GM21737 (cell line): ENCODE data around the gene ADAM22.
"Not testable (repeated sequence)": the region's sequence is repeated elsewhere in the genome, so short reads cannot be mapped to it uniquely, and the experiment has no call there.

ENCODE experiments used
- ATAC-seq: cut with Tn5 transposase; IDR thresholded peaks from one replicate; pipeline ENCODE4 v1.9.1; 2021; ENCODE audit warnings: mild to moderate bottlenecking, moderate library complexity; ENCODE audit not compliant: unreplicated experiment

ADAM22 gene, protein sequence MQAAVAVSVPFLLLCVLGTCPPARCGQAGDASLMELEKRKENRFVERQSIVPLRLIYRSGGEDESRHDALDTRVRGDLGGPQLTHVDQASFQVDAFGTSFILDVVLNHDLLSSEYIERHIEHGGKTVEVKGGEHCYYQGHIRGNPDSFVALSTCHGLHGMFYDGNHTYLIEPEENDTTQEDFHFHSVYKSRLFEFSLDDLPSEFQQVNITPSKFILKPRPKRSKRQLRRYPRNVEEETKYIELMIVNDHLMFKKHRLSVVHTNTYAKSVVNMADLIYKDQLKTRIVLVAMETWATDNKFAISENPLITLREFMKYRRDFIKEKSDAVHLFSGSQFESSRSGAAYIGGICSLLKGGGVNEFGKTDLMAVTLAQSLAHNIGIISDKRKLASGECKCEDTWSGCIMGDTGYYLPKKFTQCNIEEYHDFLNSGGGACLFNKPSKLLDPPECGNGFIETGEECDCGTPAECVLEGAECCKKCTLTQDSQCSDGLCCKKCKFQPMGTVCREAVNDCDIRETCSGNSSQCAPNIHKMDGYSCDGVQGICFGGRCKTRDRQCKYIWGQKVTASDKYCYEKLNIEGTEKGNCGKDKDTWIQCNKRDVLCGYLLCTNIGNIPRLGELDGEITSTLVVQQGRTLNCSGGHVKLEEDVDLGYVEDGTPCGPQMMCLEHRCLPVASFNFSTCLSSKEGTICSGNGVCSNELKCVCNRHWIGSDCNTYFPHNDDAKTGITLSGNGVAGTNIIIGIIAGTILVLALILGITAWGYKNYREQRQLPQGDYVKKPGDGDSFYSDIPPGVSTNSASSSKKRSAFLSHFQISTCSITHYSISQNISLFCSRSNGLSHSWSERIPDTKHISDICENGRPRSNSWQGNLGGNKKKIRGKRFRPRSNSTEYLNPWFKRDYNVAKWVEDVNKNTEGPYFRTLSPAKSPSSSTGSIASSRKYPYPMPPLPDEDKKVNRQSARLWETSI

DNA sequence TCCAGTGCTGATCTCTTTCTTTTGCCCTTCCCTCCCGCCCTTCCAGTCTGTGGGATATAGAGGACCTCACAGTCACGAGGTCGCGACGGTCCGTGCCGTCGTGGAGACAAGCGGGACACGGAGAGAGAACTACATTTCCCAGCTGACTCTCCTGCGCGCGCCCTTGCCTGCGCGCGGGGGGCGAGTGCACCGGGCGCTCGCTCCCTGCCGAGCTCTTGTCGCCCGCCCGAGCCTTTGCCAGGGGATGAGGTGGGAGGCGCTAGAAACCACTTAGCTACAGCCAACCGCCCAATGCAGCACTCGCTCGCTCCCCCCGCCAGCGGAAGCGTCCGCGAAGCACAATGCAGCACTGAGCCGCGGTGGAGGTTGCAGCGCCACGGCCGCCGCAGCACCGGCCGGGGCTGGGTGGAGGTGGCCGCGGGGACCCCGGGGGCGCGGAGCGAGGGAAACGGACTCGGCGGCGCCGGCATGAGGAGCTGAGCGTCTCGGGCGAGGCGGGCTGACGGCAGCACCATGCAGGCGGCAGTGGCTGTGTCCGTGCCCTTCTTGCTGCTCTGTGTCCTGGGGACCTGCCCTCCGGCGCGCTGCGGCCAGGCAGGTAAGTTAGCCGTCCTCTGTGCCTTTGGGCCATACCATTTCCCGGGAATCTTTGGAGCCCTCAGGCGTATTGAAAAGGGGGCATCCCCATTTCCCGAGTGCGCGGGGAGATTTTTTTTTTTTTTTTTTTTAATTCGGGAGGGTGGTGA lies at the start of gene ADAM22:
Gene ADAM22, plus strand, starts transcription at position 299 of the 746 bp plus-strand sequence. Its CDS starts 215 bp downstream, at position 514.
- ATAC-seq, result peak; percentile 98

DNA sequence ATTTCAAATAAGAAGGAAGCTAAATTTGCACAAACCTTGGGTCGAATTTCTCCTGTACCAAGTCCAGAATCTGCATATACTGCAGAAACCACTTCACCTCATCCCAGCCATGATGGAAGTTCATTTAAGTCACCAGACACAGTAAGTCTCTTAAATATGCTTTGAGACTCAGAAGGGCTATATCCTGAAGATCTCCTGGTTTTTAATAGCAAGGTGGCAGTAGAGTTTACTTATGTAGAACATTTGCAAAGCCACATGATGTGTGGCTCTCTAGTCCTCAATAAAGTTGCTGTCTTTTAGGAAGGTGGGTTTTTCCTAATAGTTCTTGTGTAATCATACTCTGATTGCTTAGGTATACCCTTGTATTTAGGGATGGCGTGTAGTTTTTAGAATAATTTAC lies 49.0 kb upstream of the ADAM22 start:
- no peak for ATAC-seq

DNA sequence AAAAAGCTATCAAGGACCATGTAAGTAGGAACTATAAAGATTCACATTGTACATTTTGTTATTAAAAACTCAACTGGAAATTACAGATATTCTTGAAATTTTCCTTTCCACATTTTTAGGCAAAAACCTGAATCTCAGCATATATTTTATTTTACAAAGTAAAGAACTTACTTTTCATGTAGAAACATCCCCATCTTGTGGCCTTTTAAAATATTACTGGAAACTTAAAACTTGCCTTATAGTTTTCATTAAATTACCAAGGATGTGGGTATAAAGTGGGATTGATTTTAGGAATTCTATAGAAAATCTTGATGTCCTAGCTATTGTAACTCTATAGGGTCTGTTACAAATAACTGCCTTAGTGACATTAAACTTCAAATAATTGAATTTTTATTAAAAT lies 47.2 kb upstream of the ADAM22 start:
- no peak for ATAC-seq

DNA sequence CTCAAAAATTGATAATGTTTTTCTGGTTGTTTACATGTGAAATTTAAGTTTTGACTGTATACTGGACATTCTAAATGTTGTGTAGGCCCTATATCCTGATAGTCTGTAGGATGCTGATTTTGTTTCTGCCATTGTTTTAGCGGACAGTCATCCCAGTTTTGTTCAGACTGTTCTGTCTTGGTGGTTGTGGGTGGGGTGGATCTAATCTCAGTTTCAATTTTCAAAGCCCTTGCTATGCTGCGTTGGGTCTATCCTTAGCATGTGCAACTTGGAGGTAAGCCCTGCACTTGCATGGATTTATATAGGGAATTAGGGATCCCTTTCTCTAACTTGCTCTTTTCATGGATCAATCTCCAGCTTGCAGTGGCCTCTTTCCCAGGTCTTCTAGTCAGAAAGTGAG lies 38.7 kb upstream of the ADAM22 start:
- no peak for ATAC-seq

DNA sequence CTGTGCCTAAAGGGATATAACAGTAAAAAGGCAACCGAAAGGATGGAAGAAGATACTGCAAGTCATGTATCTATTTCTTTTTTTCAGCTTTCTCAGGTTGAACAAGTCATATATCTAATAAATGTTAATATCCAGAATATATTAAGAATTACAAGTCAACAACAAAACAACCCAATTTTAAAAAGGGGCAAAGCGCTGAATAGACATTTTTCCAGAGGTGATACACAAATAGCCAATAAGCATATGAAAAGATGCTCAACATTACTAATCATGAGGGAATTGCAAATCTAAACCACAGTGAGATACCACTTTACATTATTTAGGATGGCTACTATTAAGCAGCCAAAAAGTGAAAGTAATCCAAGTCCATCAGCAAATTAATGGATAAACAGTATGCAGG lies 34.8 kb upstream of the ADAM22 start:
- ATAC-seq, result no peak

DNA sequence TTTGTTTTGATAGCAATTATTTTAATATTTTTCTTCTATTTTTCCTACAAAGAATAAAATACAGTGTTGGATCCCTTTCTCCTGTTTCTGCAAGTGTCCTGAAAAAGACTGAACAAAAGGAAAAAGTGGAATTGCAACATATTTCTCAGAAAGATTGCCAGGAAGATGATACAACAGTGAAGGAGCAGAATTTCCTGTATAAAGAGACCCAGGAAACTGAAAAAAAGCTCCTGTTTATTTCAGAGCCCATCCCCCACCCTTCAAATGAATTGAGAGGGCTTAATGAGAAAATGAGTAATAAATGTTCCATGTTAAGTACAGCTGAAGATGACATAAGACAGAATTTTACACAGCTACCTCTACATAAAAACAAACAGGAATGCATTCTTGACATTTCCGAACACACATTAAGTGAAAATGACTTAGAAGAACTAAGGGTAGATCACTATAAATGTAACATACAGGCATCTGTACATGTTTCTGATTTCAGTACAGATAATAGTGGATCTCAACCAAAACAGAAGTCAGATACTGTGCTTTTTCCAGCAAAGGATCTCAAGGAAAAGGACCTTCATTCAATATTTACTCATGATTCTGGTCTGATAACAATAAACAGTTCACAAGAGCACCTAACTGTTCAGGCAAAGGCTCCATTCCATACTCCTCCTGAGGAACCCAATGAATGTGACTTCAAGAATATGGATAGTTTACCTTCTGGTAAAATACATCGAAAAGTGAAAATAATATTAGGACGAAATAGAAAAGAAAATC lies 26.7 kb upstream of the ADAM22 start:
- ATAC-seq, result not testable (repeated sequence)

DNA sequence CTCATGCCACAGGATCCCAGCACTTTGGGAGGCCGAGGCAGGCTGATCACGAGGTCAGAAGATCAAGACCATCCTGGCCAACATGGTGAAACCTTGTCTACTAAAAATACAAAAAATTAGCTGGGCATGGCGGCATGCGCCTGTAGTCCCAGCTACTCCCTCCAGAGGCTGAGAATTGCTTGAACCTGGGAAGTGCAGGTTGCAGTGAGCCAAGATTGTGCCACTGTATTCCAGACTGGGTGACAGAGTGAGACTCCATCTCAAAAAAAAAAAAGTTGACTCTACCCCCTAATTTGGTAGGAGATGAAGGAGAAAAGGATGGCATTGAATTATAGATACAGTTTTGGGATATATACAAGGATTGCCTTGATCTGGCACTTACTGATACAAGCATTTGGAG lies 25.2 kb upstream of the ADAM22 start:
- not testable (repeated sequence) for ATAC-seq

DNA sequence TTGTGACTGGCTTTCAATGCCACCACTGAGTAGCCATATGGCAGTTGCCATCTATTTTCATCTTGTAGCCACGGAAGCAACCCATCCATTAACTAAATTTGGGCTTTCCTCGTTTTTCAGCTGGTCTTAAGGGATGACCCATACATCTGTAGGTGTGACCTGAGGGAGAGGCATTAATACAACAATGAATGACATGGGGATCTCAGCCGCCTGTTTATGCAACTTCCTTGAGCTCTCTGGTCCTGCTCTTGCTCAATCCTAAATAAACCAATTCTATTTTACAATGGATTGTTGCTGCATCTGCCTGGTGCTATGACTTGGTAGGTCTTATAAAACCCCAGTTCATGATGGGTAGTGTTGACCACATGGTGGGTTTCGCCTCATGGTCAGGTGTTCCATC lies 21.9 kb upstream of the ADAM22 start:
- ATAC-seq, result no peak

DNA sequence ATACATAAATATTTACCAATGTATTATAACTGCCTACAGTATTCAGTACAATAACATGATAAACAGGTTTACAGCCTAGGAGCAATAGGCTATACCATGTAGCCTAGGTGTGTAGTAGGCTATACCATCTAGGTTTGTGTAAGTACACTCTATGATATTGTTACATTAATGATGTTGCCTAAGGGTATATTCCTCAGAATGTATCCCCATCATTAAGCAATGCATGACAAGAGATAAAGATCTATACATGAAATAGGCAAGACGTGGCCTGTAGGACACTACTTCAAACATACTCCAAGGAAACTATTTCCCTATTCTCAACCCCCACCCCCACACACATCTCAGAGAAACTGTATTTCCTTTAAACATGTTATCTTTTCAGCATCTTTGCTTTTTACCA lies 15.3 kb upstream of the ADAM22 start:
- no peak for ATAC-seq

DNA sequence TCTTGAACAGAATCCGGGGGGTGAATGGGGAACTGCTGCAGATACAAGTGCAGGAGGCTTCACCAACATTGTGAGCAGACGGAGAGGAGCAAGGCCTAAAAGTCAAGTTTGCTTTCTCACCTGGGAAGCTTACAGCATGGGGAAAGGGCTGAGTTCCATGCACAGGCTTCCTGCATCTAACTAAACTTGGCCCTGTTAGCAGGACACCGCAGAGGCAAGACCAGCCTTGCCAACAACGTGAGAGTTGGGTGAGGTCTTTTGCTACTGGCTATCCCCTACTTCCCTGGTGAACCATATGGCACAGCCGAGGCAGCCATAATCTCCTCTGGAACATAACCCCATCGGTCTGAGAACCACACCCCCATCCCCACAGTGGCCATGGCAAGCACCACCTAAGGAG lies 14.2 kb upstream of the ADAM22 start:
- ATAC-seq, result no peak

DNA sequence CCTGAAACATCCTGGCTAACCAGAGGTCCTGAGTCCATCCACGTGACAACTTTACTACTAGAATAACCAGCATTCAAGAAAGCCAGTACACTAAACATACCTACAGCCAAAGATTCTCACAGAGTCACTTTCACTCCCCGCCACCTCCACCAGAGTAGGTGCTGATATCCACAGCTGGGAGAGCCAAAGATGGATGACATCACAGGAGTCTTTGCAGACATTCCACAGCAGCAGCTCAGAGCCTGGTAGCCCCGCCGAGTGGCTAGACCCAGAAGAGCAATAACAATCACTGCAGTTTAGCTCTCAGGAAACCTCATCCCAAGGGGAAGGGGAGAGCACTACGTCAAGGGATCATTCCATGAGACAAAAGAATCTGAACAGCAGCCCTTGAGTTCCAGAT lies 13.5 kb upstream of the ADAM22 start:
- ATAC-seq, result no peak

DNA sequence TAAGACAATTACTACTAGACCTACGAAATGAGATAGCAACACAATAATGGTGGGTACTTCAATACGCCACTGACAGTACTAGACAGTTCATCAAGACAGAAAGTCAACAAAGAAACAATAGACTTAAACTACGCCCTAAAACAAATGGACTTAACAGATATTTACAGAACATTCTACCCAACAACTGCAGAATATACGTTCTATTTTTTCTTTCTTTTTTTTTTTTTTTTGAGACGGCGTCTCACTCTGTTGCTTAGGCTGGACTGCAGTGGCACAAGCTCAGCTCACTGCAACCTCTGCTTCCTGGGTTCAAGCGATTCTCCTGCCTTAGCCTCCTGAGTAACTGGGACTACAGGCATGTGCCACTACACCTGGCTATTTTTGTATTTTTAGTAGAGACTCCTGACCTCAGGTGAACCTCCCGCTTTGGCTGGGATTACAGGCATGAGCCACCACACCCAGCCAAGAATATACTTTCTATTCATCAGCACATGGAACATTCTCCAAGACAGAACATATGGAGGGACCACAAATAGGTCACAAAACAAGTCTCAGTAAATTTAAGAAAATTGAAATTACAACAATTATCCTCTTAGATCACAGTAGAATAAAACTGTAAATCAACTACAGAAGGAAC lies 11.2 kb upstream of the ADAM22 start:
- ATAC-seq, result not testable (repeated sequence)

DNA sequence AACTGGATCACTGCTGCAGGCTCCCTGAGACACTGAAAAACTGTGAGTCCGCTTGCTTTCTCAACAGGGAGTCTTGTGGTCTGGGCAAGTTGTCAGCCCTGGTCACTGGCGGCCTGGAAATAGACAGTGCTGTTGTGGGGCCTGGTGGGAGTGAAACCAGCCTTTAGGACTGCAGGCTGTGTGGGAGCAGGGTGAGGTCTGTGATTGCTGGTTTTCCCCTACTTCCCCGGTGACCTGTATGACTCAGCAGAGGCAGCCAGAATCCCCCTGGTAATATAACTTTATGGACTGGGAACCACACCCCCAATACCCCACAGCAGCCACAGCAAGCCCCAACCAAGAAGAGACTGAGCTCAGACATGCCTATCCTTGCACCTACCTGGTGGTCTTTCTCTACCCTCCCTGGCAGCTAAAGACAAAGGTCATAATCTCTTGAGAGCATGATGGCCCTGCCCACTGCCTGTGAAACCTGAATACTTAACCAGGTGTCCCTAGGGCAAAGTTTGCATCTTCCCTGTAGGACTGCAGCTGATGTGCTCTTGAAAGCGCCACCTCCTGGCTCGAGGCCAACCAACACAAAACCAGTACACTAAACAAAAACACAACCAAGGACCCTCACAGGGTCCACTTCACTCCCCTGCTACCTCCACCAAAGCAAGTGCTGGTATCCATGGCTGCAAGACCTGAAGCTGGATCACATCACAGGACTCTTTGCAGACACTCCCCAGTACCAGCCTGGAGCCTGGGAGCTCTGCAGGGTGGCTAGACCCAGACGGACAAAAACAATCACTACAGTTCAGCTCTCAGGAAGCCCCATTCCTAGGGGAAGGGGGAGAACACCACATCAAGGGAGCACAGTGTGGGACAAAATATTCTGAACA lies 7.2 kb upstream of the ADAM22 start:
- peak; percentile 99 for ATAC-seq

DNA sequence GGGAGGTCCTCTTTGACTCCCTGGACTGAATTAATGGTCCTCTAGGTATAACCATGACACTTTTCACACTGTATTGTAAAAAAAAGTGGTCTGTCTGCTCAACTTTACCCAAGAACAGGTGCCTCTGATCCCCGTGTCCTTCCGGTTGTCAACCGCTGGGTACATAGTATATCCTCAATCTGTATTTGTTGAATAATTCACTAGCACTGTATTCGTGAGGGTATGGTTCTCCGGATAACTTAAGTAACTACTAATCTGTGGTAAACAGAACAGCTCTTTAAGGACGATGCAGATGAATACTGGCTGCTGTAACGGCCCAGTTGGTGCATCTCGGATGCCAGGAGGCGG lies 472 bp upstream of the ADAM22 start:
- peak; percentile 23 for ATAC-seq

DNA sequence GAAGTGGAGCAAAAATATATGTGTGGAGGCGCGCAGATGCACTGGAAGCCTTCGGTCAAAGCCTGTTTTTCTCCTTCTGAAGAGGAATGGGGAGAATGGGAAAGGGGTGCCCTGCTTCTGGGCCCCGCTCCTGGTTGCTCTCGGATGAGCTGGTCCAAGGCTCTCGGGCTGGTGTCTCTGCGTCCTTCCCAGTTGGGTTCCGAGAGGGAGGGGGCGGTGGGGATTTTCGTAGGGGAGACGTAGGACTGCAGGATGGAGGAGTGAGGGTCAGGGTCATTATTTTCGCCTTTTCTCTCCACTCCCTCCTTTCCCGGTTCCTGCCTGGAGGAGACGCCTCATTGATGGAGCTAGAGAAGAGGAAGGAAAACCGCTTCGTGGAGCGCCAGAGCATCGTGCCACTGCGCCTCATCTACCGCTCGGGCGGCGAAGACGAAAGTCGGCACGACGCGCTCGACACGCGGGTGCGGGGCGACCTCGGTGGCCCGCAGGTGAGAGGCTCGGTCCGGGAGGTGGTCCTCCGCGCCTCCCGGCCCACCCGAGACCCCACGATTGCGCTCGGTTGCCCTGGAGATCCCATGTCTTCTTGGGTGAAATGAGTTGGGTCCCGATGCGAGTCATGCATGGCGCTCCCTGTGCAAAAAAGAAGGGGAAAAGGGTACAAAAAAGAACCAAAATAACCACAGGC lies 790 bp downstream of the ADAM22 start:
- no peak for ATAC-seq

DNA sequence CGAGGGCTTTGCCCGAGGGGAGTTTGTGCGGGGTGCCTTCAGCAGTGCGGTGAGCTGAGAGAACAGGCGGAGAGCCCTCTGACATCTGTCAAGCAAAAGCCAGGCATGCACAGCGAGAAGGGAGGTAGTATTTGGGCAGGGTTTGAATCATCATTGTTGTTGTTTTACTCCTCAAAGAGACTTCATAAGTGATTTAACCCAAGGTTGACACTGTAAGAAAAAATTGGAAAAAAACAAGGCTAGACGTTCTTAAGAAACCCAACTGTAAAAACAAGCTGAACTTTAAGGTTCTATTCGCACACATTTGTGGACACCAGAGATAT lies 1.3 kb downstream of the ADAM22 start:
- no peak for ATAC-seq

DNA sequence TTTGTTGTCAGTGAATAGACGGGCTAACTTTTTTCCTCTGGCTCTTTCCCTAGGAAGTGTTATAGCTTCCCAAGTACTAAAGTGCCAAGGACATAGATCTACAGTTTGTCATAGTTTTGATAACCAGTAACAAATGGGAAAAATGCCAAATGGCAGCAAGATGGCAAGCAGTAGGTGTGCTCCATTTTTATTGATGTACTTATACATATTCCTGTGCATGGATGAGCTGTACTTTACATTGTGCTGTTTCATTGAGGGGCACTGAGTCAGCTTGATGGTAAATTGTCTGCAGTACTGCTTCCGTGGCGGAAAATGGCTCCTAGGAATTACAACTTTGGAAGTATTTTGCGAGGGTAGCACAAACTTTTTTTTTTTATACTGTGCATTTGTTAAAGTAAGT lies 7.1 kb downstream of the ADAM22 start:
- no peak for ATAC-seq

DNA sequence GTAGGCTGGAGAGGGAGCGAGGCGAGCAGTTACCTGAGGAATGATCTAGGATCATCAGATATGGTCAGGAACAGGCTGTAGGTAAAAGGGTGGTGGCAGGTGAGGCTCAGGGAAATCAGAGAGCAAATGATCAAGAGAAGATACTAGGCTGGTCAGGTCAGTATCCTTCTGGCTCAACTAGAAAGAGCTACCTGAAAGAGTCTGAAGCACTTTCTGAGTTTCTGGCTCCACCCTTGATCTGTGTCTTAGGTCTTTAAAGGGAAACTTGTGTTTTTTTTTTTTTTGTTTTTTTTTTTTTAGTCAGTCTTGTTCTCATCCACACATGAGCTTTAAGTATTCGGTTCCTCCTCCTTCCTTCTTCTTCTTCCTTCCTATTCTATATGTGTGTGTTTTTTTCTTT lies 10.5 kb downstream of the ADAM22 start:
- no peak for ATAC-seq

DNA sequence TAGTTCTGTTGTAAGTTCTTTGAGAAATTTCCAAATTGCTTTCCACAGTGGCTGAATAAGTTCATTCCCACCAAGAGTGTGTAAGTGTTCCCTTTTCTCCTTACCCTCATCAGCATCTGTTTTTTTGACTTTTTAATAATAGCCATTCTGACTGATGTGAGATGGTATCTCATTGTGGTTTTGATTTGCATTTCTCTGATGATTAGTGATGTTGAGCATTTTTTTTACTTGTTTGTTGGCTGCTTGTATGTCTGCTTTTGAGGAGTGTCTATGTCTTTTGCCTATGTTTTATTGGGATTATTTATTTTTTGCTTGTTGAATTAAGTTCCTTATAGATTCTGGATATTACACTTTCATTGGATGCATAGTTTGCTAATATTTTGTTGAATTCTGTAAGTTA lies 11.9 kb downstream of the ADAM22 start:
- not testable (repeated sequence) for ATAC-seq
